ENCODE data around the gene PLEKHG4. TPM values are rescaled to one million over a fixed set of nuclear protein-coding genes. Genes with fewer than 3 reads are reported as not detected.

PLEKHG4 gene
- total and polyA plus RNA-seq, 9 of the 15 experiments (the other 6 are each of a cell fraction or from before 2014, with no cell fraction given): 3.7 to 36.8 (median 17.9) TPM

DNA sequence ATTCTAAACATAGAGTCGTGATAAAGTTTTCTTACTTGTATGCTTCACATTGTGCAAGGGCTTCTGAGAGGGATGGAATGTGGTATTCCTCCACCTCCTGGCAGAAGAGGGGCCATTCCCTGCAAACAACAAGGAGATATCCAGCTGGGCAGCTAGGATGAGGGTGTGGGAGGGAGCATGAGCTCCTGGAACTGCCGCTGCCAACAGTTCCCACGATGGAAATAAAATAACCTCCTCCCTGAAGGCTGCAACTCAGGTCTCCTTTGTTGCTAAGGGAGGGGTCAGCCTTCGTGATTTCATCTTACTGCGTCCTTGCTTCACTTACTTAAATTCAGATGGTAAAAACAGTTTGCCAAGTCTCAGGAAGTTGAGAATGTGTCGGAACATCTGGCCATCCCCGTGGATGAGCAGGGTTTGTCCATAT is 15.6 kb downstream of the PLEKHG4 start:
- TF ChIP-seq SP1 (CRISPR knock-in tag; IDR thresholded peaks at IDR 0.05) (no peak), GATAD2B (IDR thresholded peaks at IDR 0.05; ENCODE audit: borderline replicate concordance) (no peak), ZNF830 (CRISPR knock-in tag; IDR thresholded peaks at IDR 0.05) (no peak)
- H4K20me1 ChIP-seq (replicated peaks; ENCODE audit: control insufficient read depth, insufficient read depth, low read length): no peaks in the 10 kb centered on the region
- H3K9ac ChIP-seq (ENCODE audit: insufficient read depth in 1 of 2, low read depth in 2 of 2, low read length in 2 of 2): no peak overlapping the region
- no TSS peak for BruUV-seq (replicated peaks)
- H3K27ac ChIP-seq (ENCODE audit: extremely low read depth, low read depth, low read length): no peak overlapping the region
- DNase-seq (ENCODE audit: extremely low read depth in 1 of 4, low spot score in 3 of 4): no peak
- H3K79me2 ChIP-seq (ENCODE audit: control insufficient read depth, insufficient read depth, low read length): no peaks in the 10 kb centered on the region
- intact Hi-C loops (cut with micrococcal nuclease) (no loop called here), in situ Hi-C loops (cut with MboI) (no loop called here)
- WGBS (ENCODE audit: insufficient coverage, low coverage, missing lambda C conversion rate): 12% methylated on average over 7 of the region's 7 CpGs
- no peaks in the 10 kb centered on the region for H3K36me3 ChIP-seq (ENCODE audit: control insufficient read depth, insufficient read depth, low read length)
- H2AFZ ChIP-seq (ENCODE audit: low read depth, low read length): no peak overlapping the region
- H3K9me3 ChIP-seq (replicated peaks; ENCODE audit: control insufficient read depth, insufficient read depth, low read depth, low read length): no peaks in the 10 kb centered on the region
- H3K4me3 ChIP-seq: no peak overlapping the region
- ChIA-PET CTCF (ENCODE audit: low intra/inter-chr PET ratio) (no interaction called here), POLR2A (interaction anchor here (2.2 kb wide), 1 partner anchor 11 kb away, joined by 10 read pairs; no protein-coding TSS in a partner anchor)
- H3K4me1 ChIP-seq (replicated peaks in 1 of 2; ENCODE audit: control insufficient read depth in 2 of 2, insufficient read depth in 2 of 2, low read length in 2 of 2): peaks cover 0 to 4% of the 10 kb centered on the region in 2 experiments; a peak in 1 of 5 replicates
- no peak for FAIRE-seq
- H3K9me1 ChIP-seq (ENCODE audit: control insufficient read depth, insufficient read depth, low read length): peaks cover 4% of the 10 kb centered on the region
- H3K27me3 ChIP-seq (ENCODE audit: control insufficient read depth in 2 of 2, insufficient read depth in 2 of 2, low read length in 2 of 2): peaks cover 19 to 37% of the 10 kb centered on the region in 2 experiments
- no peak for ATAC-seq
- H3K4me2 ChIP-seq (ENCODE audit: insufficient read depth, low read length): no peak overlapping the region

DNA sequence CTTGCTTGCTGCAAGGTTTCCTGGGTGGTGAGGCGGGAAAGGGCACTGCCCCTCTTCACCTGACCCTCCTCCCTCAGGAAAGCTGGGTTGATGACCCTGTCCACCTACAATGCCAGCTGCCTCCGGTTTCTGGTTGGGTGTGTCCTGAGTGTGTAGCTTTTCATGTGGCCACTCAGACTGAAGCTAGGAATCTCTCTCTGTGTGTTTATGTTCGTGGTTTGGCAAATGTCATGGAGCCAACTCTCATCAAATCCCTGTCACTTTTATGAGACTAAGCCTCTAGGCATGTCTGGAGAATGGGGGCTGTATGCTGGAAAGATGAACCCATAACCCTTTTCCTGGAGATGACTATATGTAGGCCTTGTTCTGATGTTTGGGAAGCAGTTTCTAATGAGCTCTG is 17.1 kb downstream of the PLEKHG4 start:
- no peak overlapping the region for H3K4me3 ChIP-seq
- H3K4me2 ChIP-seq (ENCODE audit: insufficient read depth, low read length): no peak overlapping the region
- TF ChIP-seq ZNF24 (IDR thresholded peaks at IDR 0.05): no peak
- no TSS peak for BruUV-seq (replicated peaks)
- H3K9me1 ChIP-seq (ENCODE audit: control insufficient read depth, insufficient read depth, low read length): peaks cover 4% of the 10 kb centered on the region
- ChIA-PET POLR2A (interaction anchor here (1.1 to 2.2 kb wide), 2 partner anchors 12 to 30 kb away, joined by 3 to 10 read pairs; partner anchors contain the start of genes KCTD19 and LRRC36), CTCF (ENCODE audit: low intra/inter-chr PET ratio) (no interaction called here)
- 0 out of 5 replicates have a peak, but pooled peaks cover 0 to 3% of the 10 kb centered on the region in 2 experiments for H3K4me1 ChIP-seq (replicated peaks in 1 of 2; ENCODE audit: control insufficient read depth in 2 of 2, insufficient read depth in 2 of 2, low read length in 2 of 2)
- no peaks in the 10 kb centered on the region for H4K20me1 ChIP-seq (replicated peaks; ENCODE audit: control insufficient read depth, insufficient read depth, low read length)
- H3K9ac ChIP-seq (ENCODE audit: insufficient read depth in 1 of 2, low read depth in 2 of 2, low read length in 2 of 2): no peak overlapping the region
- no peak overlapping the region for H2AFZ ChIP-seq (ENCODE audit: low read depth, low read length)
- ATAC-seq (no peak), FAIRE-seq (no peak), DNase-seq (ENCODE audit: extremely low read depth in 1 of 4, low spot score in 3 of 4) (no peak)
- H3K27ac ChIP-seq (ENCODE audit: extremely low read depth, low read depth, low read length): no peak overlapping the region
- H3K36me3 ChIP-seq (ENCODE audit: control insufficient read depth, insufficient read depth, low read length): no peaks in the 10 kb centered on the region
- WGBS (ENCODE audit: insufficient coverage, low coverage, missing lambda C conversion rate): 5% methylated on average over 3 of the region's 3 CpGs
- intact Hi-C loops (cut with micrococcal nuclease) (no loop called here), in situ Hi-C loops (cut with MboI) (no loop called here)
- peaks cover 23 to 37% of the 10 kb centered on the region in 2 experiments for H3K27me3 ChIP-seq (ENCODE audit: control insufficient read depth in 2 of 2, insufficient read depth in 2 of 2, low read length in 2 of 2)
- H3K9me3 ChIP-seq (replicated peaks; ENCODE audit: control insufficient read depth, insufficient read depth, low read depth, low read length): no peaks in the 10 kb centered on the region
- no peaks in the 10 kb centered on the region for H3K79me2 ChIP-seq (ENCODE audit: control insufficient read depth, insufficient read depth, low read length)
